Mesendoderm (in vitro differentiated cells): ENCODE data around the gene PLEKHO1.

Source experiments
- DNase-seq: peaks from one replicate; pipeline ENCODE4 v3.0.0; 2013
- H2AK5ac ChIP-seq: 2 replicates; pipeline ENCODE4 v1.6.1; 2013; ENCODE audit warnings: low read length, inconsistent platforms
- H2BK120ac ChIP-seq: 2 replicates; pipeline ENCODE4 v1.6.1; 2013; ENCODE audit warnings: low read depth, mild to moderate bottlenecking, low read length, moderate library complexity, mixed read lengths
- H2BK15ac ChIP-seq: replicated peaks from 2 replicates; pipeline ENCODE4 v1.6.1; 2013; ENCODE audit warnings: low read depth, mild to moderate bottlenecking, moderate library complexity
- H2BK5ac ChIP-seq: 2 replicates; pipeline ENCODE4 v1.6.1; 2013; ENCODE audit warnings: low read length, inconsistent platforms
- H3K18ac ChIP-seq: 2 replicates; pipeline ENCODE4 v1.6.1; 2013; ENCODE audit warnings: mild to moderate bottlenecking, low read length, mixed read lengths
- H3K23ac ChIP-seq: one replicate; pipeline ENCODE4 v1.6.1; 2013; ENCODE audit warnings: low read length
- H3K27ac ChIP-seq: 2 replicates; pipeline ENCODE4 v1.5.1; 2013; ENCODE audit warnings: low read depth, mild to moderate bottlenecking, inconsistent platforms, low read length, moderate library complexity
- H3K27me3 ChIP-seq: 2 replicates; pipeline ENCODE4 v1.6.1; 2013; ENCODE audit warnings: low read length, control low read depth, mild to moderate bottlenecking, inconsistent platforms; ENCODE audit not compliant: insufficient read depth, poor library complexity
- H3K36me3 ChIP-seq: 2 replicates; pipeline ENCODE4 v1.6.1; 2013; ENCODE audit warnings: low read length, inconsistent platforms; ENCODE audit not compliant: control insufficient read depth, insufficient read depth
- H3K4ac ChIP-seq: one replicate; pipeline ENCODE4 v1.6.1; 2013; ENCODE audit warnings: low read depth, mild to moderate bottlenecking, low read length, moderate library complexity
- H3K4me1 ChIP-seq: 2 replicates; pipeline ENCODE4 v1.6.1; 2013; ENCODE audit warnings: low read depth, low read length, inconsistent platforms; ENCODE audit not compliant: control insufficient read depth
- H3K4me2 ChIP-seq: 2 replicates; pipeline ENCODE4 v1.6.1; 2013; ENCODE audit warnings: low read length
- H3K4me3 ChIP-seq: 2 replicates; pipeline ENCODE4 v1.5.1; 2013; ENCODE audit warnings: mild to moderate bottlenecking, low read length
- H3K56ac ChIP-seq: one replicate; pipeline ENCODE4 v1.6.1; 2013; ENCODE audit warnings: low read length
- H3K79me1 ChIP-seq: 2 replicates; pipeline ENCODE4 v1.6.1; 2013; ENCODE audit warnings: low read length, inconsistent platforms
- H3K79me2 ChIP-seq: 2 replicates; pipeline ENCODE4 v1.6.1; 2013; ENCODE audit warnings: mild to moderate bottlenecking, low read length; ENCODE audit not compliant: control insufficient read depth, insufficient read depth
- H3K9ac ChIP-seq: 2 replicates; pipeline ENCODE4 v1.6.1; 2013; ENCODE audit warnings: low read length, inconsistent platforms
- H4K5ac ChIP-seq: one replicate; pipeline ENCODE4 v1.6.1; 2013; ENCODE audit warnings: low read length
- H4K8ac ChIP-seq: one replicate; pipeline ENCODE4 v1.6.1; 2013; ENCODE audit warnings: low read depth, mild to moderate bottlenecking, control low read depth, low read length, moderate library complexity
- WGBS: extraction: QIAGEN DNeasy Blood & Tissue Kit; methylation state at CpG from one replicate; pipeline ENCODE4 v1.1.7; 2013; ENCODE audit warnings: low lambda C conversion rate, missing lambda C conversion rate; ENCODE audit not compliant: insufficient coverage; ENCODE audit errors: extremely low coverage; 5-methylcytosine and 5-hydroxymethylcytosine counted together

PLEKHO1 gene

DNA sequence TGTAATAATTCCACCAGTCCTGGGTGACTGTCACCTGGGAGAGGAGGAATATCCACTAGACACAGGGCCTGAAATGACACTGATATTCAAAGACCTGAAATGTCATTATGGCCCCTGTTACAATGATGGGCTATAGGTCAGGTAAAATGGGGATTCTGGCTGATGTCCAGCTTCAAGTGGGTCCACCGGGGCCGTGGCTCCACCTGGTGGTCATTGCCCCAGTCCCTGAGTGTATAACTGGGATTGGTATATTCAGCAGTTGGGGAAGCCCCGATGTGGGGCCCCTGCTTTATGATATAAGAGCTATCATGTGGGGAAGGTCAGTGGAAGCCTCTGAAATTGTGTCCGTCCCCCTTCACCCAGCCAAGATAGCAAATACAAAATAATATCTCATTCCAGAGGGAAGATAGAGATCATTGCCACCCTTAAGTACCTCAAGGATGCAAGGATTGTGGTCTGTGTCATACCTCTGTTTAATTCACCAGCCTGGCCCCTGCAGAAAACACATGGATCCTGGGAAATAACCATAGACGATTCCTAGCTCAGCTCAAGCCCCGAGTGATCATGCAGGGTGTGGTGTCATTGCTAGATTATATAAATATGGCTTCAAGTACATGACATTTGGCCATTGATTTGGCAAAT lies 19.4 kb downstream of the PLEKHO1 start:
- no peak overlapping the region for H3K23ac ChIP-seq
- H3K79me2 ChIP-seq, result no peaks in the 10 kb centered on the region
- H2AK5ac ChIP-seq, result no peak overlapping the region
- H2BK5ac ChIP-seq, result no peak overlapping the region
- no peak overlapping the region for H4K5ac ChIP-seq
- H3K27ac ChIP-seq, result no peak overlapping the region
- no peaks in the 10 kb centered on the region for H3K27me3 ChIP-seq
- no CpG with 5 or more reads among the region's 6 CpGs for WGBS
- no peak overlapping the region for H3K4ac ChIP-seq
- no peak overlapping the region for H4K8ac ChIP-seq
- no peaks in the 10 kb centered on the region for H3K79me1 ChIP-seq
- no peak overlapping the region for H2BK120ac ChIP-seq
- no peak overlapping the region for H3K9ac ChIP-seq
- H3K56ac ChIP-seq, result no peak overlapping the region
- no peaks in the 10 kb centered on the region for H3K4me1 ChIP-seq
- DNase-seq, result peak; percentile 66
- no peaks in the 10 kb centered on the region for H3K36me3 ChIP-seq
- no peak overlapping the region for H3K4me2 ChIP-seq
- no peak overlapping the region for H2BK15ac ChIP-seq
- no peak overlapping the region for H3K18ac ChIP-seq
- no peak overlapping the region for H3K4me3 ChIP-seq

DNA sequence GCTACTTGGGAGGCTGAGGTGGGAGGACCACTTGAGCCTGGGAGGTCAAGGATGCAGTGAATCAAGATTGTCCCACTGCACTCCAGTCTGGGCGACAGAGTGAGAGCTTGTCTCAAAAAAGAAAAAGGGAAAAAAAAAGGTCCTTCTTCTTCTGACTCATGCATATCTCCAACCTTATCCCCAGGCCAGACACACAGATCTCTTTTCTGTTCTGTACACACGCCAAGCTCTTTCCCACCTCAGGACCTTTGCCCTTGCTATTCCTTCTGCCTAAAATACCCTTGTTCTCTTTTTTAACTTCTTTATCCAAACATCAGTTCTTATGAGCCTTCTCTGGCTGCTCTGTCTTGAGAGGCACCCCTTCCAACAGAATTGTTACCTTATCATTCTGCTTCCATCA lies 22.1 kb downstream of the PLEKHO1 start:
- no CpG with 5 or more reads among the region's 2 CpGs for WGBS
- Histone ChIP-seq H3K27ac (no peak overlapping the region), H4K8ac (no peak overlapping the region), H3K79me1 (no peaks in the 10 kb centered on the region), H3K4me1 (no peaks in the 10 kb centered on the region), H3K27me3 (no peaks in the 10 kb centered on the region), H3K9ac (no peak overlapping the region), H3K23ac (no peak overlapping the region), H3K4me2 (no peak overlapping the region), H2BK5ac (no peak overlapping the region), H3K18ac (no peak overlapping the region), H3K56ac (no peak overlapping the region), H2BK120ac (no peak overlapping the region), H2BK15ac (no peak overlapping the region), H3K79me2 (no peaks in the 10 kb centered on the region), H3K4me3 (no peak overlapping the region), H4K5ac (no peak overlapping the region), H2AK5ac (no peak overlapping the region), H3K4ac (no peak overlapping the region), H3K36me3 (no peaks in the 10 kb centered on the region)
- DNase-seq, result no peak

DNA sequence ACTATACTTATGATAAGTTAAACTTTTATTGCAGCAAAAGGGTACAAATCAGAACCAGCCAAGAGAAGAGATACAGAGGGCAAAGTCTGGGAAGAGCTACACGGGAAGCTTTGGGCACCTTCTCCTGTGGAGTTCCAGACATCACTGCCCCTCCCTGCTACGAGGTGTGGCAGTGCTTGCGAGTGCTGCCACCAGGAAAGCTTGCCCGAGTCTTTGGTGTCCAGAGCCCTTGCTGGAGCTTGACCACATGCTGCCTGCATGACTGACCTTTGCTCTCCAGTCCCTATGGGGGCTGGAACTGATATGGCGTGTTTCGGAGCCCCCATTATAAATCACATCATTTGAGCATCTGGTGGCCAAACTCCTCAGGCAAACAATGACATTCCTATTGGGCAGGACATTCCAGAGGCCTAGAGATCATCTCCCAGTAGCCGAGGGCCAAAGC lies 23.4 kb downstream of the PLEKHO1 start:
- Histone ChIP-seq H3K4me1 (no peaks in the 10 kb centered on the region), H4K8ac (no peak overlapping the region), H2BK120ac (no peak overlapping the region), H2BK5ac (no peak overlapping the region), H2AK5ac (no peak overlapping the region), H2BK15ac (no peak overlapping the region), H4K5ac (no peak overlapping the region), H3K27ac (no peak overlapping the region), H3K79me1 (no peaks in the 10 kb centered on the region), H3K4me3 (no peak overlapping the region), H3K4ac (no peak overlapping the region), H3K23ac (no peak overlapping the region), H3K56ac (no peak overlapping the region), H3K9ac (no peak overlapping the region), H3K4me2 (no peak overlapping the region), H3K36me3 (no peaks in the 10 kb centered on the region), H3K18ac (no peak overlapping the region), H3K79me2 (no peaks in the 10 kb centered on the region), H3K27me3 (no peaks in the 10 kb centered on the region)
- DNase-seq, result peak; percentile 57
- WGBS, result no CpG with 5 or more reads among the region's 7 CpGs

DNA sequence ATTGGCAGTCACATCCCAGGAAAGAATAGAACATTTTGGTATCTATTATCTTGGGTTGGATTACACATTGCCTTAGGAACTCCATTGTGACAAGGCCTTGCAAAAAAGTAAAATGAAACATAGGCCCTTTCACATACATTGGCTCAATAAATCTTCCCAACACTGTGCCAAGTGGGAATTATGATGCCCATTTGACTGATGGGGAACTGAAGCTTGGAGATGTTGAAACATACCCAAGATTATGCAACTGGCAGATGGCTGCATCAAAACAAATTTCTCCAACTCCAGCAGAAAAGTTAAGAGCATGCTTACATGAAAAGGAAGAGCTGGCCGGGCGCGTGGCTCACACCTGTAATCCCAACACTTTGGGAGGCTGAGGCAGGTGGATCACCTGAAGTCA lies 26.9 kb downstream of the PLEKHO1 start:
- Histone ChIP-seq H3K4me3 (no peak overlapping the region), H3K79me1 (no peaks in the 10 kb centered on the region), H2AK5ac (no peak overlapping the region), H3K4me2 (no peak overlapping the region), H3K36me3 (no peaks in the 10 kb centered on the region), H4K5ac (no peak overlapping the region), H2BK5ac (no peak overlapping the region), H3K4me1 (no peaks in the 10 kb centered on the region), H3K56ac (no peak overlapping the region), H3K9ac (no peak overlapping the region), H2BK15ac (no peak overlapping the region), H3K27ac (no peak overlapping the region), H3K4ac (no peak overlapping the region), H2BK120ac (no peak overlapping the region), H3K79me2 (no peaks in the 10 kb centered on the region), H4K8ac (no peak overlapping the region), H3K18ac (no peak overlapping the region), H3K23ac (no peak overlapping the region), H3K27me3 (no peaks in the 10 kb centered on the region)
- DNase-seq, result no peak
- no CpG with 5 or more reads among the region's 3 CpGs for WGBS

DNA sequence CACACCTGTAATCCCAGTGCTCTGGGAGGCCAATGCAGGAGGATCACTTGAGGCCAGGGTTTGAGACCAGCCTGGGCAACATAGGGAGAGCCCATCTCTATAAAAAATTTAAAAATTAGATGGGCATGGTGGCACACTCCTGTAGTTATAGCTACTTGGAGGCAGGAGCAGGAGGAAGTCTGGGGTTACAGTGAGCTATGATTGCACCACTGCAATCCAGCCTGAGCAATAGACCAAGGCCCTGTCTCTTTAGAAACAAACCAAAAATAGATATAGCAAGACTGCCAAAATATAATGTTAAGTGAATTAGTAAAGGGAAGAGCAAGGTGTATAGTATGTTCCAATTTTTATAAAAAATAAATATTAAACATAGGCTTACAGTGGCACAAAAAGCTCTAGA lies 28.8 kb downstream of the PLEKHO1 start:
- Histone ChIP-seq H3K23ac (no peak overlapping the region), H3K27ac (no peak overlapping the region), H3K36me3 (no peaks in the 10 kb centered on the region), H3K4me2 (no peak overlapping the region), H3K56ac (no peak overlapping the region), H4K8ac (no peak overlapping the region), H2BK15ac (no peak overlapping the region), H3K79me1 (no peaks in the 10 kb centered on the region), H2AK5ac (no peak overlapping the region), H3K79me2 (no peaks in the 10 kb centered on the region), H2BK5ac (no peak overlapping the region), H3K18ac (no peak overlapping the region), H3K4me1 (no peaks in the 10 kb centered on the region), H3K4ac (no peak overlapping the region), H2BK120ac (no peak overlapping the region), H3K9ac (no peak overlapping the region), H3K4me3 (no peak overlapping the region), H3K27me3 (no peaks in the 10 kb centered on the region), H4K5ac (no peak overlapping the region)
- no peak for DNase-seq

DNA sequence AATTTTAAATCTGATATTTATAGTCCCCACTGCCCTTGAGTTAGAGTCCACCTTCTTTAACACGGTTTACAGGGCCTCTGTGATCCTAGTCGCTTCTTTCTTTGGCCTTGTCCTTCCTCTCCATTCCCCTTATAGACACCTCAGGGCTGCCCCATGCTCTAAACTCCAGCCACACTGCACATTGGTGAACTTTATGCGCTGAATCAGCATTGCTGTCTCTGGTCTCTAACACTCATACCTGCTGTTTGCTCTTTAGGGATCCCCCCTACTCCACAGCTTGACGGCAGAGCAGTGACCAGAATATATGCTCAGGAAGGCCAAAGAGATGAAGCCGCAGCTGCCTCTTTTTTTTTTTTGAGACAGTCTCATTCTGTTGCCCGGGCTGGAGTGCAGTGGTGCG lies 30.2 kb downstream of the PLEKHO1 start:
- H3K9ac ChIP-seq, result no peak overlapping the region
- no peak overlapping the region for H2BK5ac ChIP-seq
- H3K4me2 ChIP-seq, result no peak overlapping the region
- H3K4me3 ChIP-seq, result no peak overlapping the region
- no peak overlapping the region for H4K5ac ChIP-seq
- H2BK120ac ChIP-seq, result no peak overlapping the region
- no peak overlapping the region for H3K56ac ChIP-seq
- no peak overlapping the region for H3K4ac ChIP-seq
- no peak overlapping the region for H3K23ac ChIP-seq
- H3K27me3 ChIP-seq, result no peaks in the 10 kb centered on the region
- no peaks in the 10 kb centered on the region for H3K36me3 ChIP-seq
- no peak overlapping the region for H2BK15ac ChIP-seq
- no peaks in the 10 kb centered on the region for H3K79me1 ChIP-seq
- H3K4me1 ChIP-seq, result no peaks in the 10 kb centered on the region
- H2AK5ac ChIP-seq, result no peak overlapping the region
- H4K8ac ChIP-seq, result no peak overlapping the region
- no peak for DNase-seq
- no peak overlapping the region for H3K18ac ChIP-seq
- H3K27ac ChIP-seq, result no peak overlapping the region
- no peaks in the 10 kb centered on the region for H3K79me2 ChIP-seq
- WGBS, result no CpG with 5 or more reads among the region's 7 CpGs
